SK-N-MC (cell line): ENCODE data around the gene PCNX4.

Source experiments
- DNase-seq: peaks from one replicate; pipeline ENCODE4 v3.0.0-alpha.2; 2011; ENCODE audit warnings: low read depth, low spot score
- H3K27ac ChIP-seq: fragments of 200-600 bp; sonication (generic); 2 replicates; pipeline ENCODE4 v1.5.1; 2016; ENCODE audit warnings: mixed run types
- H3K36me3 ChIP-seq: fragments of 200-600 bp; sonication (generic); 2 replicates; pipeline ENCODE4 v1.6.1; 2017; ENCODE audit warnings: antibody characterized with exemption, low read length, mixed read lengths; ENCODE audit not compliant: insufficient read depth
- H3K4me3 ChIP-seq: fragments of 200-600 bp; sonication (generic); 2 replicates; pipeline ENCODE4 v1.5.1; 2016
- H3K9ac ChIP-seq: fragments of 200-600 bp; sonication (generic); 2 replicates; pipeline ENCODE4 v1.8.0; 2017; ENCODE audit warnings: mixed run types, mixed read lengths; ENCODE audit not compliant: insufficient read length
- H3K9me3 ChIP-seq: fragments of 200-600 bp; sonication (generic); 2 replicates; pipeline ENCODE4 v1.6.1; 2017; ENCODE audit warnings: low read depth, mild to moderate bottlenecking, antibody characterized with exemption, low read length, moderate library complexity, mixed read lengths
- EZH2 ChIP-seq: fragments of 200-600 bp; sonication (generic); IDR thresholded peaks from one replicate; pipeline ENCODE4 v1.6.1; 2017; ENCODE audit warnings: antibody characterized with exemption
- FOXP2 ChIP-seq: optimal IDR thresholded peaks from 2 replicates; pipeline ENCODE3; 2011; ENCODE audit warnings: mild to moderate bottlenecking, moderate library complexity; ENCODE audit not compliant: insufficient read depth; ENCODE audit errors: extremely low read length, control extremely low read depth
- POLR2AphosphoS5 ChIP-seq: IDR thresholded peaks from 2 replicates; pipeline ENCODE4 v1.6.1; 2012; ENCODE audit warnings: mild to moderate bottlenecking, low read depth, low read length, borderline replicate concordance

Gene PCNX4

DNA sequence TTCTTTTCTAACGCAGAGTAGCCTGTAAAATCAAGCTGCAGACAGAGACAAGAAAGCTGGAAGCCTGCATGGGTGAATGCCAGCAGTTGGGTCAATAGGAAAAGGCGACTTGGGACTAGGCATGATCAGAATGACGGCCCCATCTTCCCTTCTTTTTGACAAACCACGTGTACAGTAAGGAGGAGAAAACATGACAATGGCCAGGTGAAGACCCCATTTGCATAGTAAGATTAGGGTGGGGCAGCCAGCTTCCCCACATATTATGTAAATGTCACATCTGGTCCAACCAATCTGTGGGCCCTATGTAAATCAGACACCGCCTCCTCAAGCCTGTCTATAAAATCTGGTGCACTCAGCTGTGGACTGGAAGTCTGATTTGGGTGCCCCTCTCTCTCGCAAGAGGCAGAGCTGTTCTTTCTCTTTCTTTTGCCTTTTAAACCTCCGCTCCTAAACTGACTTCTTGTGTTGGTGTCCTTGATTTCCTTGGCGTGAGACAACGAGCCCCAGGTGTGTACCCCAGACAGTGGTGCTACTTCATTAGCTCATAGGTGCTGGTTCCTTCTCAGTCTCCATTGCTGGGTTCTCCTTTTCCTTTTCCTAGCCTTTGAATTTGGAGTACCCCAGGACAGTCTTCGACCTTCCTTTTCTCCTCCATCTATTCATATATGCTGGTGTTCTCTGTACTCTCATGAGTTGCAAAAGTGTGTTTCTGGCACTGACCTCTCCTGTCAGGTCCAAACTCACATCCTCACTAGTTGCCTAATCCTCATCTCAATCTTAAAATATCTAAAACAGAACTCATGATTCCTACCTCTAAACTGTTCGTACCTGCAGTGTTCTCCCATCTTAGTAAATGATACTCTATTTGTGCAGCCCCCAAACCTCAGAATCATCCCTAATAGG, 82.9 kb downstream of the PCNX4 start:
- no peak overlapping the region for H3K9ac ChIP-seq

DNA sequence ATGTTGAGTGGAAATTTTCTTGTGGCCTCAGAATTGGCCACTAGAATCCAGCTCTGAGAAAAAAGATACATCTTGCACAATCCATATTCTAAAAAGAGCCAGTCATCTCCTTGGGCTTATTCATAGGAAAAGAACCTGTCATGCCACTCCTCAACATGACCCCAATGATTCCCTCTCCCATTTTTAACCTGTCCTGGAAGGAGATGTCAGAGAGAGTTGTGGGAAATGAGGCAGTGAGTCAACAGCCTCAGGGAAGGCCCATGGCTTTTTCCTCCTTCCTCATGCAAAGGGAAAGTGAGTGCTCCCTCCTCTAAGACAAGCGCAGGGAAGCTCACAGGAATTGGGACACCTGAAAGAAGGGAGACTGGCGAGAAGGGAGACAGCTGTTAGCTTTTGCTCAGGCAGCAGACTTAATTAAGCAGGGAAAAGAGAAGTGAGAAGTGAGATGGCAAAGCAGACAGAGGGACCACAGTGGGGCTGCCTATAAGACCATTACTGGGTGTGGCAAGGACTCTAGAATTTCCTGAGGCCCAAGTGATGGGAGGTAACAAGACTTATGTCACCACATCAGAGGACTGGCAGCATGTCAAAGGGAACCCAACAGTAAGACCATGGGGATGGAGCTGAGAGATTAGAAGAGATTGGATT, 83.7 kb downstream of the PCNX4 start:
- TF ChIP-seq POLR2AphosphoS5 (no peak), FOXP2 (no peak), EZH2 (no peak)
- DNase-seq, result no peak
- Histone ChIP-seq H3K27ac (no peak overlapping the region), H3K36me3 (no peaks in the 10 kb centered on the region), H3K4me3 (no peak overlapping the region), H3K9me3 (peaks cover 5% of the 10 kb centered on the region; the same call in 1 of the 2 replicates), H3K9ac (no peak overlapping the region)

More for the DNA sequence above, 82.9 kb downstream of the PCNX4 start:
- no peak for DNase-seq
- H3K36me3 ChIP-seq, result no peaks in the 10 kb centered on the region
- TF ChIP-seq POLR2AphosphoS5, result no peak
- no peak for TF ChIP-seq FOXP2
- no peak for TF ChIP-seq EZH2
- H3K4me3 ChIP-seq, result no peak overlapping the region
- no peak overlapping the region for H3K27ac ChIP-seq
- H3K9me3 ChIP-seq, result peaks cover 5% of the 10 kb centered on the region; the same call in 1 of the 2 replicates

DNA sequence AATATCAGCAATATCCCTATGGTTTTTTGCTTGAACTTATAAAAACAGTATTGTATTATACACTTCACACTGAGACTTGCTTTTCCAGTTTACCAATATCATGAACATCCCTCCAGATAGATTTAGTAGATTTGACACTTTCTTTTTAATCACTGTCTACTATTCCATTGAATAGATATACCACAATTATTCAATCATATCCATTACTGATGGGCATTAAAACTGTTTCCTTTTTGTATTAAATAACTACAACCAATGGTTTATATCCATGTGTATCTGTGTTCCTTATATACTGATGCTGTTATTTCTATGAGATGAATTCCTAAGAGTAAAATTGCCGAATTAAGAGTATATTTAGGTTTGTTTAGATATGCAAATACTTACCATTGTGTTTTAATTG, 86.4 kb downstream of the PCNX4 start:
- no peak for DNase-seq
- TF ChIP-seq EZH2, result no peak
- TF ChIP-seq POLR2AphosphoS5, result no peak
- TF ChIP-seq FOXP2, result no peak
- Histone ChIP-seq H3K4me3 (no peak overlapping the region), H3K27ac (no peak overlapping the region), H3K9me3 (peaks cover 5% of the 10 kb centered on the region; the same call in 1 of the 2 replicates), H3K36me3 (no peaks in the 10 kb centered on the region), H3K9ac (no peak overlapping the region)

DNA sequence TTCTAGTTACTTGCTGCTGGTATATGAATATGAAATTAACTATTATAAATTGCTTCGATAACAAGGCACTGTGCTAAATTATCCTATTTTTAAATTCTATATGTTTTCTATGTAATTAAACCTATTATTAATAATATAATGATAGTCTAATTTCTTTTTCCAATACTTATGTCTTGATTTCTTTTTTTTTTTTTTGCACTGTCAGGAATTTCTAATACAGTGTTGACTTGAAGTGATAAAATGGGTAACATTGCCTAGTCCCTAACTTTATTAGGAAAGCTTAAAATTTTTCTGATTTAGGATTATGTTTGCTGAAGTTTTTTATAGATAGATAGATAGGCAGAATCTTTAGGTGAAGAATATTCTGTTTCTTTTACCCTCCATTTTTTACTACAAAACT, 87.1 kb downstream of the PCNX4 start:
- H3K9ac ChIP-seq, result no peak overlapping the region

DNA sequence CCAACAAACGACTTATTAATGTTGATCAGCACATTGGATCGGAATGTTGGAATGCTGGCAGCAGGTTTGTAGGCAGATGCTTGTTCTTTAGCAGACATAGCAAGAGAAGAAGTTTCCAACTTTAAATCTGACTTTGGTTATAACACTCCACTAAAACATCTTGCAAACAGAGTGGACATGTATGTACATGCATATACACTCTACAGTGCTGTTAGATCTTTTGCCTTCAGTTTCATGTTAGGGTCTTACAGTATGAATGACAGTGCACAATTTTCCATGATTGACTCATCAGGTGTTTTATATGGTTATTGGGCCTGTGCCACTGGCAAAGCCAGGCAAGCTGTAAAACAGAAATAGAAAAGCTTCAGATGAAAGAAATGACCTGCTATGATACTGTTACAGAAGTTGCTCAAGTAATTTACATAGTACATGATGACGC, 87.7 kb downstream of the PCNX4 start:
- Histone ChIP-seq H3K27ac (no peak overlapping the region), H3K9ac (no peak overlapping the region), H3K9me3 (peaks cover 5% of the 10 kb centered on the region; the same call in 1 of the 2 replicates), H3K36me3 (no peaks in the 10 kb centered on the region), H3K4me3 (no peak overlapping the region)
- no peak for TF ChIP-seq POLR2AphosphoS5
- no peak for TF ChIP-seq FOXP2
- TF ChIP-seq EZH2, result no peak
- DNase-seq, result no peak

More for the DNA sequence above, 87.1 kb downstream of the PCNX4 start:
- TF ChIP-seq POLR2AphosphoS5 (no peak), FOXP2 (no peak), EZH2 (no peak)
- Histone ChIP-seq H3K36me3 (no peaks in the 10 kb centered on the region), H3K27ac (no peak overlapping the region), H3K4me3 (no peak overlapping the region), H3K9me3 (peaks cover 5% of the 10 kb centered on the region; the same call in 1 of the 2 replicates)
- DNase-seq, result no peak

DNA sequence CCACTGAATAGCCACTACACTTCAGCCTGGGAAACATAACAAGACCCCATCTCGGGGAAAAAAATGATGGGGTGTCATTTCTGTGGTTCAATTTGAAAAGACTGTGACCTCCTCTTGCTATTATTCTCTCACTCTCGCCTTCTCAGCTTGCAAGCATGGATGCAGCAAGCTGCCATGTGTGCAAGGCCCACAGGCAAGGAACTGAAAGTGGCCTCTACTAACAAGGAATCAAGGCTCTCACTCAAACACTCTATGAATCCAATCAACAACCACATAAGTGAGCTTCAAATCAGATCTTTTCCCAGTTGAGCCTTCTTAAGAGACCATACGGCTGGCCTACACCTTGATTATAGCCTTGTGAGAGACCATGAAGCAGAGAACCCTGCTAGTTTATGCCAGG, 91.4 kb downstream of the PCNX4 start:
- Histone ChIP-seq H3K27ac (no peak overlapping the region), H3K9ac (no peak overlapping the region), H3K9me3 (peaks cover 2% of the 10 kb centered on the region; the same call in 1 of the 2 replicates), H3K4me3 (no peak overlapping the region), H3K36me3 (no peaks in the 10 kb centered on the region)
- TF ChIP-seq FOXP2 (no peak), POLR2AphosphoS5 (no peak), EZH2 (no peak)
- no peak for DNase-seq

DNA sequence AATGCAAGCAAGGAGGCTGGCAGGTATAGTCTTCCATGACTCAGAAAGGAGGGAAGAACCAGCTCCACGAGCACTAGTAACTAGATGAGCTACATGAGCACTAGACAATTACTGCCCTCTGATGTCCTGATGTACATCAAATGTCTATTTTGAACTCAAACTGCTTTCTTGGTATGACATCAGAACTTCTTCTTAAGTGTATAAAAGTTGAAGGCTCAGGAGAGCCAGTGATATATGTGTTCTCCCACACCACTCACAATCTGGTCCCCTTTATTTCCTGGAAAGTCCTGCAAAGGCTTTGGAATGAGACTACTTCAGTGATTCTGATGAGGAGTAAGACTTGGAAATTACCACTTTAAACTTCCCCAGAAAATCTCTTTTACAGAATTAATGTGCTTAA, 92.0 kb downstream of the PCNX4 start:
- no peaks in the 10 kb centered on the region for H3K36me3 ChIP-seq
- H3K9ac ChIP-seq, result no peak overlapping the region
- TF ChIP-seq POLR2AphosphoS5 (no peak), EZH2 (no peak), FOXP2 (no peak)
- DNase-seq, result no peak
- no peaks in the 10 kb centered on the region for H3K9me3 ChIP-seq
- H3K4me3 ChIP-seq, result peak overlapping the region; percentile 50
- no peak overlapping the region for H3K27ac ChIP-seq

DNA sequence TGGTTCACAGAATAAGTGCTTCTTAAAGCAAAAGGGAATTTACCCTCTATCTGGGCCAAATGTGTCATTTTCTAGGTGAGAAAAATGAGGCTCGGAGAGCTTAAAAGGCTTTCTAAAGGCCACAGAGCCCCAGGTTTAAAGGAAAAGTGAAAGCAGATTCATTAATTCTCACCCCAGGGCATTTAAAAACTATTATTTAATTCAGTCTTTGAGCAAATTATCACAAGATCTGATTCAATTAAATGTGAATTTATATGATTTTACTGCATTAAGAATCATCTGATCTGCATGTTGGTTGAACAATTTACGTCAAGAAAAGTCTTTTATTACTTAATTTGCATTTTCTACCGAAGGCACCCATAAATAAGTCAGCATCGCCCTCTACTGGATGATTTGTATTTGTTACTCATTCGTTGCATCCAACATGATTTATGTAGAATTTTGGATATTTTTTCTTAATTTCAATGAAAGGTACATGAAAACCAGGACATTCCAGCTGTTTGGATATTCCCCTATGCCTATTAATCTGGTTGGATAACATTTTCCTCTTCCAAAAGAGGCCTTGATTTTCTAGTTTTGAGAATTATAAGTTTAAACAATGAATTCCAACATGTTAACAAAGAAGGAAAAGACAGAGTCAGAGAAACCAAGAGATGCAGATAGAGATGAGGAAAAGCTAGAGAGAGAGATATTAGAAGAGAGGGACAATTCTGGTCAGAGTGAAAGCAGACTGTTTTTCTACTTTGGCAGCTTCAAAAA, 92.6 kb downstream of the PCNX4 start:
- DNase-seq, result peak; percentile 76
- Histone ChIP-seq H3K9me3 (no peaks in the 10 kb centered on the region), H3K27ac (no peak overlapping the region), H3K9ac (no peak overlapping the region), H3K4me3 (peak overlapping the region; percentile 50), H3K36me3 (no peaks in the 10 kb centered on the region)
- TF ChIP-seq EZH2, result no peak
